SK-N-MC (cell line): ENCODE results near the gene MYO10.

Experiments used
- EZH2 ChIP-seq: fragments of 200-600 bp; sonication (generic); IDR thresholded peaks from one replicate; pipeline ENCODE4 v1.6.1; 2017; ENCODE audit warnings: antibody characterized with exemption
- FOXP2 ChIP-seq: optimal IDR thresholded peaks from 2 replicates; pipeline ENCODE3; 2011; ENCODE audit warnings: mild to moderate bottlenecking, moderate library complexity; ENCODE audit not compliant: insufficient read depth; ENCODE audit errors: extremely low read length, control extremely low read depth
- POLR2AphosphoS5 ChIP-seq: IDR thresholded peaks from 2 replicates; pipeline ENCODE4 v1.6.1; 2012; ENCODE audit warnings: mild to moderate bottlenecking, low read depth, low read length, borderline replicate concordance

- TF ChIP-seq FOXP2, result no peak
- TF ChIP-seq POLR2AphosphoS5, result no peak
- no peak for TF ChIP-seq EZH2
Observed at GRCh38 chr5:16921211-16921610, 14.9 kb downstream of the MYO10 start.
